Stimulated activated CD4-positive, alpha-beta T cell treated with anti-CD3 and anti-CD28 coated beads, Interleukin-15, amount 100 ng/mL, for 1 hour (primary cell): ENCODE data around the gene ZNF652.

Experiments
- DNase-seq, 2 donors: peaks; one replicate each; pipeline ENCODE4 v3.0.0-alpha.2; 2020; ENCODE audit warnings: low read depth in 1 of 2, low spot score in 1 of 2

The ZNF652 gene

GRCh38 chr17:49359990-49360795, 1.9 kb downstream of the ZNF652 start:
- DNase-seq = no peak

DNA sequence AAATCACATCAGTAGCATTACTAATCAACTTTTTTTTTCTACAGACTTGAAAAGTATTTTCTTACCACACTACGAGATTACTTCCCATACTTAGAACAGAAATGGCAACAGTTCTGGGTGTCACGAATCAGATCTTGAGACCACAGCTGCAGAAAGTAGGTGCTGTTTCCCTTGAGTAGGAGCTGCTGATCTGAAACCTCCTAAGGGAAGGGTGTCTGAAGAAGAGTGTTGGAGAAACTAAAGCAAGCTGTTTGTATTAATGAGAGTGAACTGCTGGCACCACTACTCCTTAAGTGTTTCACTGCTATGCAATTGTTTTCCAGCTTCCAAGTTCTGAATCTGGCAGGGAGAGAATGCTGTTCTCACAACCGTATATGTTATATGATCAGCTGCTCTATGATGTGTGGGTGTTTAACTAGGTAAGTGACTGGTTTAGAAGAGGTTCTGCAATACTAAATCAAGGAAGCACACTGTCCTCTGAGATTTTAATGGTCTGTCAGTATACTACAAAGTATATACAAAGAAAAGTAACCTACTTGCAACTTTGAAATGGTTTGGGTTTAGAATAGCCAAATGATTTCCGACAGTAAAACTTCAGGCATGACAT, 3.3 kb downstream of the ZNF652 start:
- no peak for DNase-seq

DNA sequence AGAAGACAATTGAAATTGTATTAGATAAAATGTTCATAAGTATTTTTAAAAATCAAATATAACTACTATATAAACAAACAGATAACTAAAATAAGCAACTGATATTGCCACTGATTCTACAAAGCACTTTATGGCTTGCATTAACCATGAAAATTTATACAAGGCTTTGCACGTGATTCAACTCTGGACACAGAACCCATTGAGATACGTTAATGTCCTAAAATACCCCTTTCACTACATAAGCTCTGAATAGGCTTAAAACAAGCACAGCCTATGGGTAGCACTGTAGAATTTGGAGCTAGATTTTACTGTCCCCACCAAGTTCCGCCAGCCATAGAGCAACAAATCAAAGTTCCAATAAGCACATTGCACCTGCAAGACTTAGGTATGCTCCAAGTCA, 4.5 kb downstream of the ZNF652 start:
- no peak for DNase-seq

- no peak for DNase-seq
Measured at GRCh38 chr17:49356320-49356719, 5.7 kb downstream of the ZNF652 start.

- DNase-seq = no peak
Measured at GRCh38 chr17:49353607-49354006, 8.4 kb downstream of the ZNF652 start.

GRCh38 chr17:49352587-49353154, 9.4 kb downstream of the ZNF652 start:
- DNase-seq = no peak

DNA sequence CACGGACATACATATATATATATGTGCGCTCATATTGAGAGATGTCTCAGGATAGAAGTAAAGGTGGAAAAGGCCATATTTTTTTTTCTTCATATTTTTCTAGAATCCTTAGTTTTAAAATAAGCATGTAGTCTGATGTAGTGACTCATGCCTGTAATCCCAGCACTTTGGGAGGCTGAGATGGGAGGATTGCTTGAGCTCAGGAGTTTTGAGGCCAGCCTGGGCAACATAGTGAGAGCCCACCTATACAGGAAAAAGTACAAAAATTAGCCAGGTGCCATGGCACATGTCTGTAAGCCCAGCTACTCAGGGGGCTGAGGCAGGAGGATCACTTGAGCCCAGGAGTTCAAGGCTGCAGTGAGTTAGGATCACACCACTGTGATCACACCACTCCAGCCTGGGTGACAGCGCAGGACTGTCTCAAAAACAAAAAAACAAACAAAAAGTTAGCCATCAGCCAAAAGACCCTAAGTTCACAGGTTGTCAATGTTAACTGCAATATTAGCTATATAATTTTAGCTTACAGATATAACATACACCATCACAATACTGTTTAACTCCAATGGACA, 10.4 kb downstream of the ZNF652 start:
- no peak for DNase-seq

DNA sequence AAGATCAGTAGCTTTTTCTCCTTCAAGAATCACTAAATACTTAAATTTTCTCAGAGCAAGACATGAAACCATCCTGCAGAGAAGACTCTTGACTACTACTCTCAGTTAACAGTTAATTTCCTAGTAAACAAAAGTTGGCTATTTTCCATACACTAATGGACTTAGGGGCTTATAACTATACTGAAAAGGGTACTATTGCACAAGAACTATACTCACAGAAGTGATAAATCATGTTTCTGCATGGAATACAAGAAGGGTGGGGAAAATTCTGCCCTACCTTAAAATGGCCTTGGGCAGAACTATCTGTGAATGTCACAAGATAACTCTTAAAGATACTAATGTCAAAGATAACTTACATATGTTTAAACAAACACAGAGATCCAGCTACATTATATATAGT, 12.5 kb downstream of the ZNF652 start:
- no peak for DNase-seq

- no peak for DNase-seq
Measured at GRCh38 chr17:49344914-49345313, 17.1 kb downstream of the ZNF652 start.

GRCh38 chr17:49343273-49343672, 18.8 kb downstream of the ZNF652 start:
- DNase-seq = no peak

DNA sequence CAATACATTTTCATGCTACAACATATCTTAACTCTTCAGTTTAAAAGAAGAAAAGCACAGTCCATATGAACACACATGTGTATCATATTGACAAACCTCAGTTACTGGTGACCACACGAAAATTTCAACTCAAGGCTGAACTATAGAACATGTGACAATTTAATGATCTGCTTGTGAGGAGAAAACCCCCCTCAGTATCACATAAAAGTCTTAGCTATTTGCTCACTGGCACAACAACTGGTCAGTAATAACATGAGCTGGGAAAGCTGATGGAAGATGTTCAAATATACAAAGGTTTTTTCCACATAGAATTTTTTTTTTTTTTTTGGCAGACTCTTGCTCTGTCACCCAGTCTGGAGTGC, 19.5 kb downstream of the ZNF652 start:
- DNase-seq = no peak

GRCh38 chr17:49341356-49341755, 20.7 kb downstream of the ZNF652 start:
- DNase-seq = no peak

DNA sequence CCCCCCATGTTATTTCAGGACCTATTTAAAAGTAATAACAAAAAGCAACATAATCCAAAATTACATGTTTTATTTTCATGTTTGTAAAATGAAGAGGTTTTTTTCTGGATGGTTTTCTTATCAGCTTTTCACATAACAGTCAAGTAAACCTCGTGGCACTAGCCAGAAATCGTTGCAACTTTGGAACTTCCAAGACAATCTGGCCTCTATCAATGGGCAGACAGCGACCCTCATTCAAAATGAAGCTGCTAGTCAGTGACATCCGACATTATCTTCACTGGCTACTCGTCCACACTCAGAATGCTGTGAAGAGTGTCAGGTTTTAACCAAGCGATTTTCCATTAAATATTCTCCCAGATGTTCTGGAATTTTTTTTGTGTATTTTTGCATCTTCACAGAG, 22.7 kb downstream of the ZNF652 start:
- DNase-seq = no peak

DNA sequence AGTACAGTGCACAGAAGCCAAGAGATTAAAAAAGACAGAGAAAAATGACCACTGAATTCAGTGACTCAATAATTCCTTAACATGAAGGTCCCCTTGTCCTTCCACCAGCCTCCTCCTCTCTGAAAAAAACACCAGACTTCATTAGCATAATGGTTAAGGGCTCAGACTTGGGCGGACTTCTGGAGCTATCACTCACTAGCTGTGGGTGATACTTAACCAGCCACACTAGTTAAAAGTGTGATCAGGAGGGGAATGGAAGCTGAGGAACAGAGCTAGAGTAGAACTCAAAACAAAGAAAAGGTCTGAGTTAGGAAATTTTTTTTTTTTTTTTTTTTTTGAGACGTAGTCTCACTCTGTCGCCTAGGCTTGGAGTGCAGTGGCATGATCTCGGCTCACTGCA, 23.2 kb downstream of the ZNF652 start:
- no peak for DNase-seq

DNA sequence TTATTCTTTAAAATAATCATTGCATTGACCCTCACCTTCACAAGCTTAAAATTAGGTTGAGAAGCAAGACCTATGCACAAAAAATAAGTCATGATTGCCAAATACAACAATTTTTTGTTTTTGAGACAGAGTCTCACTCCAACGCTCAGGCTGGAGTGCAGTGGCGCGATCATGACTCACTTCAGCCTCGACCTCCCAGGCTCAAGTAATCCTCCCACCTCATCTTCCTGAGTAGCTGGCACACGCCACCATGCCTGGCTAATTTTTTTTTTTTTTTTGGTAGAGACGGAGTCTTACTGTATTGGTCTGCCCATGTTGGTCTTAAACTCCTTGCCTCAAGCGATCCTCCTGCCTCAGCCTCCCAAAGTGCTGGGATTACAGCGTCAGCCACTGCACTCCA, 24.2 kb downstream of the ZNF652 start:
- DNase-seq = no peak

GRCh38 chr17:49334744-49335512, 27.1 kb downstream of the ZNF652 start:
- no peak for DNase-seq

DNA sequence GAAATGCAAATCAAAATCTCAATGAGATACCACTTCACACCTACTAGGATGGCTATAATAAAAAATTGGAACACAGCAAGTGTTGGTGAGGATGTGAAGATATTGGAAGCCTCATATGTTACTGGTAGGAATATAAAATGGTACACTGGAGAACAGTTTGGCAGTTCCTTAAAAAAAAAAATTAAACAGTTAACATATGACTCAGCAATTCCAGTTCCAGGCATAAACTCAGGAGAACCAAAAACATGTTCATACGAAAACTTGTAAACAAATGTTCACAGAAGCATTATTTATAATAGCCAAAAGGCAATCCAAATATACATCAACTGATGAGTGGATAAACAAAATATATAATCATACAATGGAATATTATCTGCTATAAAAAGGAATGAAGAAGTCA, 28.2 kb downstream of the ZNF652 start:
- no peak for DNase-seq

DNA sequence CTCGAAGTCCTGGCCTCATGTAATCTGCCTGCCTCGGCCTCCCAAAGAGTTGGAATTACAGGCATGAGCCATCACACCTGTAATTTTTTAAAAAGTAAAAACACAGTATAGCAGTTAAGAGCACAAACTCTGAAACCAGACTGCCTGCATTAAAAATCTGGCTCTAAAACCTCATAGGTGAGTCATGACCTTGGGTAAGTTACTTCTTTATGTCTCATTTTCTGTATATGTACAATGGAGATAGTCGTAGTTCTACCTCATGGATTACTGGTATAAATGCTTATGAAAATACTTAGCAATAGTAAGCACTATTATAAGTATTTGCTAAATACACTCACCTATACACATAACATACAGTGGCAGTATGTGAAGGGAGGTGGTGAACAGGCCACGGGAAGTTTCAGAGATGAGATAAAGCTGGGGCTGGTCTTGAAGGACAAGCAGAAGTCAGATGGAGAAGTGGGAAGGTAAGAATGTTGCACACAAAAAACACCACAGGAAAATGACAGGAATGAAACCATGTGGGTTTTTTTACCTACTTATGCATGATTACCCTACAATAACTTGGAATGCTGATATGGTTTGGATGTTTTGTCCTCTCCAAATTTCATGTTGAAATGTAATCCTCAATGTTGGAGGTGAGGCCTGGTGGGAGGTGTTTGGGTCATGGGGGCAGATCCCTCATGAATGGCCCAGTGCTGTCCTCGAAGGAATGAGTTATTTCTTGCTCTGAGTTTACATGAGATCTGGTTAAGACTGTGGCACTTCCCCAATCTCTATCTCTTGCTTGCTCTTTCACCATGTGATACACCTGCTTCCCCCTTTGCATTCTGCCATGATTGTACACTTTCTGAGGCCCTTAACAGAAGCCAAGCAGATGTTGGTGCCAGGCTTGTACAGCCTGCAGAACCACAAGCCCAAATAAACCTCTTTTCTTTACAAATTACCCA, 33.9 kb downstream of the ZNF652 start:
- DNase-seq = no peak

GRCh38 chr17:49325980-49326379, 36.1 kb downstream of the ZNF652 start:
- no peak for DNase-seq

GRCh38 chr17:49318435-49318965, 43.5 kb downstream of the ZNF652 start:
- DNase-seq = no peak
